ENCODE results near the gene CDC42EP2. TPM values are rescaled to one million over a fixed set of nuclear protein-coding genes. Genes with fewer than 3 reads are reported as not detected.

Gene CDC42EP2
- total RNA-seq, 1 experiment from 2014 or later = 11.9 TPM

DNA sequence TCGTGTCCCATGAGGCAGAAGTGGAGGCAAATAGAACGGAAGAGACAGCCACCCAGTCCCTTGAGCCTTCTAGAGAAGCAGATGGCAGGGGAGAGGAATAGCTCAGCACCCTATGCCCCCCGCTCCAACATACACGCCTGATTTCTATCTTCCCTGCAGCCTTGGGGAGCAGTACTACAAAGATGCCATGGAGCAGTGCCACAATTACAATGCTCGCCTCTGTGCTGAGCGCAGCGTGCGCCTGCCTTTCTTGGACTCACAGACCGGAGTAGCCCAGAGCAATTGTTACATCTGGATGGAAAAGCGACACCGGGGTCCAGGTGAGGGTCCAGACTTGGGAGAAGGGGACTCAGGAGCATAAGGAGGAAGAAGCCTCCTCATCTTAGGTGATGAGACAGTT lies 25.6 kb downstream of the CDC42EP2 start:
- no peak overlapping the region for H3K56ac ChIP-seq (ENCODE audit: insufficient read length, low read depth, low read length)
- peaks cover 11% of the 10 kb centered on the region; the same call in 1 of the 2 replicates for H3K79me2 ChIP-seq (ENCODE audit: insufficient read depth, low read length)
- no peak overlapping the region for H3K4me3 Mint-ChIP-seq

More for the DNA sequence above, 25.6 kb downstream of the CDC42EP2 start:
- no peak overlapping the region for H3K27ac ChIP-seq (ENCODE audit: insufficient read length, low read depth, low read length)
- peaks cover 5% of the 10 kb centered on the region for H3K79me1 ChIP-seq (ENCODE audit: insufficient read depth, low read depth, low read length, poor library complexity, severe bottlenecking)
- WGBS (ENCODE audit: extremely low coverage, insufficient read length, low lambda C conversion rate) = no CpG with 5 or more reads among the region's 11 CpGs
- TF ChIP-seq, protein P1, sequence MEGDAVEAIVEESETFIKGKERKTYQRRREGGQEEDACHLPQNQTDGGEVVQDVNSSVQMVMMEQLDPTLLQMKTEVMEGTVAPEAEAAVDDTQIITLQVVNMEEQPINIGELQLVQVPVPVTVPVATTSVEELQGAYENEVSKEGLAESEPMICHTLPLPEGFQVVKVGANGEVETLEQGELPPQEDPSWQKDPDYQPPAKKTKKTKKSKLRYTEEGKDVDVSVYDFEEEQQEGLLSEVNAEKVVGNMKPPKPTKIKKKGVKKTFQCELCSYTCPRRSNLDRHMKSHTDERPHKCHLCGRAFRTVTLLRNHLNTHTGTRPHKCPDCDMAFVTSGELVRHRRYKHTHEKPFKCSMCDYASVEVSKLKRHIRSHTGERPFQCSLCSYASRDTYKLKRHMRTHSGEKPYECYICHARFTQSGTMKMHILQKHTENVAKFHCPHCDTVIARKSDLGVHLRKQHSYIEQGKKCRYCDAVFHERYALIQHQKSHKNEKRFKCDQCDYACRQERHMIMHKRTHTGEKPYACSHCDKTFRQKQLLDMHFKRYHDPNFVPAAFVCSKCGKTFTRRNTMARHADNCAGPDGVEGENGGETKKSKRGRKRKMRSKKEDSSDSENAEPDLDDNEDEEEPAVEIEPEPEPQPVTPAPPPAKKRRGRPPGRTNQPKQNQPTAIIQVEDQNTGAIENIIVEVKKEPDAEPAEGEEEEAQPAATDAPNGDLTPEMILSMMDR (conservative IDR thresholded peaks at IDR 0.05) = no peak
- no peak overlapping the region for H3K9ac ChIP-seq (ENCODE audit: extremely low read depth, insufficient read length, low read length)
- H3T11ph ChIP-seq (ENCODE audit: low read length) = no peak overlapping the region
- Mint-ChIP-seq H3K4me1 (peaks cover 3 to 5% of the 10 kb centered on the region in 2 experiments), H3K27ac (no peak overlapping the region), H3K36me3 (ENCODE audit: insufficient read depth in 1 of 3, low read depth in 3 of 3) (peaks cover 26 to 69% (median 64%) of the 10 kb centered on the region in 3 experiments; a peak in 6 of 7 replicates), H3K27me3 (ENCODE audit: low read depth) (no peaks in the 10 kb centered on the region), H3K9me3 (no peaks in the 10 kb centered on the region)
- no peak overlapping the region for H2BK5ac ChIP-seq (ENCODE audit: insufficient read length, low read length)
- no peak overlapping the region for H2AFZ ChIP-seq (ENCODE audit: low read length)
- no peak for DNase-seq
- H4K8ac ChIP-seq (replicated peaks; ENCODE audit: insufficient read length, low read depth, low read length) = no peak overlapping the region
- H3K14ac ChIP-seq (ENCODE audit: insufficient read depth, low read length) = no peak overlapping the region
- no peaks in the 10 kb centered on the region for H3K23me2 ChIP-seq (ENCODE audit: insufficient read length, low read depth, low read length, poor library complexity, severe bottlenecking)
- no peak overlapping the region for H3K18ac ChIP-seq (ENCODE audit: insufficient read length, low read depth, low read length)
- no peak overlapping the region for H3K4me2 ChIP-seq (ENCODE audit: insufficient read depth, insufficient read length, low read length)
- H3K27me3 ChIP-seq (ENCODE audit: insufficient read depth, low read length) = no peaks in the 10 kb centered on the region
- no peak overlapping the region for H2BK12ac ChIP-seq (ENCODE audit: insufficient read length, low read depth, low read length)
- H2BK120ac ChIP-seq (ENCODE audit: low read depth, low read length, poor library complexity, severe bottlenecking) = no peak overlapping the region
- H3K23ac ChIP-seq (ENCODE audit: insufficient read length, low read depth, low read length) = no peak overlapping the region
- no peak overlapping the region for H2BK15ac ChIP-seq (ENCODE audit: low read depth, low read length)
- no peaks in the 10 kb centered on the region for H3K9me3 ChIP-seq (ENCODE audit: control insufficient read depth, low read depth, low read length)
- H3K4ac ChIP-seq (ENCODE audit: low read depth, low read length) = no peak overlapping the region
- no peak overlapping the region for H4K91ac ChIP-seq (ENCODE audit: insufficient read length, low read depth, low read length)
- no peaks in the 10 kb centered on the region for H3K4me1 ChIP-seq (ENCODE audit: insufficient read depth, low read length)
- H2AK5ac ChIP-seq (ENCODE audit: insufficient read length, low read length) = no peak overlapping the region
- no peaks in the 10 kb centered on the region for H4K20me1 ChIP-seq (ENCODE audit: control insufficient read depth, insufficient read depth, insufficient read length)
- no peak overlapping the region for H4K5ac ChIP-seq (ENCODE audit: insufficient read length, low read depth, low read length)
- no peak overlapping the region for H2BK20ac ChIP-seq (ENCODE audit: low read depth, low read length, poor library complexity, severe bottlenecking)

All from H9 (cell line).